GM23338 (cell line): ENCODE data around the gene GNAI2. TPM values are rescaled to one million over a fixed set of nuclear protein-coding genes. Genes with fewer than 3 reads are reported as not detected.
A peak's percentile ranks its signal among the peaks of the same experiment; 100 is the strongest.

ENCODE experiments used
- ATAC-seq: fragments of 200-7000 bp; cut with Tn5 transposase; 3 replicates; pipeline ENCODE4 v1.9.1; 2020
- DNase-seq: peaks from one replicate; pipeline ENCODE4 v3.0.0-alpha.2; 2015; ENCODE audit warnings: low spot score
- H2AFZ ChIP-seq: fragments of 200-600 bp; sonication (generic); 2 replicates; pipeline ENCODE4 v1.8.0; 2016; ENCODE audit warnings: antibody characterized with exemption, mild to moderate bottlenecking, moderate library complexity
- H3F3A ChIP-seq: fragments of 200-600 bp; sonication (generic); replicated peaks from 2 replicates; pipeline ENCODE4 v1.8.0; 2017; ENCODE audit warnings: antibody characterized with exemption, mixed run types, low read depth
- H3K27ac ChIP-seq: fragments of 200-600 bp; sonication (generic); 2 replicates; pipeline ENCODE4 v1.6.1; 2016; ENCODE audit warnings: low read depth
- H3K27me3 ChIP-seq: fragments of 200-600 bp; sonication (generic); 2 replicates; pipeline ENCODE4 v1.8.0; 2016; ENCODE audit warnings: mild to moderate bottlenecking, mixed run types, moderate library complexity; ENCODE audit not compliant: insufficient read depth
- H3K36me3 ChIP-seq: fragments of 200-600 bp; sonication (generic); 2 replicates; pipeline ENCODE4 v1.8.0; 2016; ENCODE audit warnings: mild to moderate bottlenecking; ENCODE audit not compliant: insufficient read depth
- H3K4me1 ChIP-seq: fragments of 200-600 bp; sonication (generic); 2 replicates; pipeline ENCODE4 v1.8.0; 2016; ENCODE audit warnings: mild to moderate bottlenecking, moderate library complexity; ENCODE audit not compliant: insufficient read depth
- H3K4me2 ChIP-seq: fragments of 200-600 bp; sonication (generic); 2 replicates; pipeline ENCODE4 v1.7.1; 2017; ENCODE audit warnings: mixed run types
- H3K4me3 ChIP-seq: fragments of 200-600 bp; sonication (generic); 2 replicates; pipeline ENCODE4 v1.6.1; 2016; ENCODE audit warnings: mixed run types
- H3K79me2 ChIP-seq: fragments of 200-600 bp; sonication (generic); replicated peaks from 2 replicates; pipeline ENCODE4 v1.8.0; 2017; ENCODE audit warnings: mild to moderate bottlenecking; ENCODE audit not compliant: insufficient read depth
- H3K9me2 ChIP-seq: fragments of 200-600 bp; sonication (generic); 2 replicates; pipeline ENCODE4 v1.8.0; 2017; ENCODE audit not compliant: insufficient read depth
- H4K20me1 ChIP-seq: fragments of 200-600 bp; sonication (generic); replicated peaks from 2 replicates; pipeline ENCODE4 v1.8.0; 2017; ENCODE audit warnings: mild to moderate bottlenecking; ENCODE audit not compliant: insufficient read depth
- H3K27ac Mint-ChIP-seq: 2 replicates; pipeline ENCODE4 v1.8.0; 2020; ENCODE audit warnings: inconsistent platforms, mild to moderate bottlenecking, moderate library complexity, mixed read lengths
- H3K27me3 Mint-ChIP-seq: 3 replicates; pipeline ENCODE4 v1.8.0; 2022; ENCODE audit warnings: low read depth, mild to moderate bottlenecking, moderate library complexity, mixed read lengths, inconsistent platforms; ENCODE audit not compliant: insufficient read depth, poor library complexity
- H3K36me3 Mint-ChIP-seq: 3 replicates; pipeline ENCODE4 v1.8.0; 2021; ENCODE audit warnings: low read depth, mild to moderate bottlenecking, inconsistent platforms, moderate library complexity, mixed read lengths
- H3K4me1 Mint-ChIP-seq: 3 replicates; pipeline ENCODE4 v1.8.0; 2020; ENCODE audit warnings: mild to moderate bottlenecking, inconsistent platforms, mixed read lengths
- H3K4me3 Mint-ChIP-seq: 3 replicates; pipeline ENCODE4 v1.8.0; 2021; ENCODE audit warnings: moderate library complexity, mild to moderate bottlenecking, inconsistent platforms, mixed read lengths
- H3K9me3 Mint-ChIP-seq: 3 replicates; pipeline ENCODE4 v1.8.0; 2020; ENCODE audit warnings: moderate library complexity, mild to moderate bottlenecking, inconsistent platforms, mixed read lengths
- CREB1 ChIP-seq: fragments of 250-450 bp; sonication (Bioruptor Pico); IDR thresholded peaks from 2 replicates; pipeline ENCODE4 v1.5.0; 2020; ENCODE audit warnings: low read depth, mild to moderate bottlenecking, moderate library complexity
- EZH2phosphoT487 ChIP-seq: fragments of 200-600 bp; sonication (generic); IDR thresholded peaks from one replicate; pipeline ENCODE4 v1.8.1; 2018; ENCODE audit warnings: antibody characterized with exemption; ENCODE audit not compliant: unreplicated experiment
- JUNB ChIP-seq: IDR thresholded peaks from one replicate; pipeline ENCODE4 v1.6.1; 2016; ENCODE audit warnings: antibody characterized with exemption; ENCODE audit not compliant: unreplicated experiment
- NANOG ChIP-seq: IDR thresholded peaks from 2 replicates; pipeline ENCODE4 v1.6.1; 2016; ENCODE audit warnings: antibody characterized with exemption, borderline replicate concordance
- POLR2AphosphoS5 ChIP-seq: IDR thresholded peaks from 2 replicates; pipeline ENCODE4 v1.6.1; 2016; ENCODE audit warnings: antibody characterized with exemption, low read depth
- ZNF462 ChIP-seq: fragments of 250-450 bp; sonication (Bioruptor Pico); IDR thresholded peaks from 2 replicates; pipeline ENCODE4 v1.5.0; 2020; ENCODE audit warnings: mild to moderate bottlenecking, moderate library complexity
- long read RNA-seq: library from polyadenylated mRNA; unstranded; transcript quantifications from one replicate; pipeline ENCODE4 v2.0.0, GENCODE V29; 2020; ENCODE audit not compliant: unreplicated experiment
- polyA plus RNA-seq: library from polyadenylated mRNA; unstranded; fragments of >200 nt; fragmentation: Nextera tagmentation; extraction: Ambion mirVana; gene quantifications from 2 replicates; pipeline ENCODE4 v1.2.1, GENCODE V29; 2016
- total RNA-seq: library from RNA; depleted of rRNA; stranded (reverse); fragments of >200 nt; shearing (Covaris generic); gene quantifications from 2 replicates; pipeline ENCODE4 v1.2.3, GENCODE V29; 2014; rRNA removed

GNAI2 gene
- total RNA-seq (132 and 153 TPM in 2 replicates), polyA plus RNA-seq (138 and 140 TPM in 2 replicates)
- long read RNA-seq, transcript GNAI2-202 (9 exons, 2,464 nt) = major isoform, 7 of 17 reads
- long read RNA-seq, partial matches to known transcripts = 4 of 17 reads
- long read RNA-seq, other reads (novel, unspliced or antisense) = 4 of 17 reads

- Mint-ChIP-seq H3K9me3 (no peaks in the 10 kb centered on the region), H3K36me3 (no peaks in the 10 kb centered on the region; the same call in 2 of the 3 replicates), H3K4me1 (peaks cover 47% of the 10 kb centered on the region), H3K27ac (peak within 1 kb of the TSS; percentile 93), H3K4me3 (peak within 1 kb of the TSS; percentile 97), H3K27me3 (peaks cover 13% of the 10 kb centered on the region)
- peaks cover 30% of the 10 kb centered on the region; the same call in 1 of the 2 replicates for H4K20me1 ChIP-seq
- peaks cover 41% of the 10 kb centered on the region for H3K4me1 ChIP-seq
- peaks cover 48% of the 10 kb centered on the region for H3K79me2 ChIP-seq
- H3K4me3 ChIP-seq = peak within 1 kb of the TSS; percentile 90
- H3K36me3 ChIP-seq = no peaks in the 10 kb centered on the region
- H3F3A ChIP-seq = peaks cover 35% of the 10 kb centered on the region
- DNase-seq (peak; percentile 99), ATAC-seq (peak; percentile 81)
- TF ChIP-seq EZH2phosphoT487 (no peak), NANOG (no peak), JUNB (no peak), POLR2AphosphoS5 (peak; percentile 93), ZNF462 (no peak), CREB1 (CRISPR knock-in tag) (0 out of 2 replicates have a peak, but pooled peaks have one; percentile 5)
- H2AFZ ChIP-seq = no peak within 1 kb of the TSS
- H3K27me3 ChIP-seq = no peaks in the 10 kb centered on the region
- H3K9me2 ChIP-seq = no peaks in the 10 kb centered on the region
- H3K27ac ChIP-seq = peak within 1 kb of the TSS; percentile 90
- H3K4me2 ChIP-seq = peak within 1 kb of the TSS; percentile 84
Observed at GRCh38 chr3:50235716-50236483, at the start of gene GNAI2. TSS of gene GNAI2 (plus strand) at chr3:50236204. CDS start at chr3:50236336, 132 bp downstream.
